GM21723 (cell line): ENCODE results near the gene MGMT.

ENCODE experiments used
- ATAC-seq: cut with Tn5 transposase; IDR thresholded peaks from one replicate; pipeline ENCODE4 v1.9.1; 2021; ENCODE audit warnings: mild to moderate bottlenecking, moderate library complexity; ENCODE audit not compliant: unreplicated experiment

The MGMT gene

DNA sequence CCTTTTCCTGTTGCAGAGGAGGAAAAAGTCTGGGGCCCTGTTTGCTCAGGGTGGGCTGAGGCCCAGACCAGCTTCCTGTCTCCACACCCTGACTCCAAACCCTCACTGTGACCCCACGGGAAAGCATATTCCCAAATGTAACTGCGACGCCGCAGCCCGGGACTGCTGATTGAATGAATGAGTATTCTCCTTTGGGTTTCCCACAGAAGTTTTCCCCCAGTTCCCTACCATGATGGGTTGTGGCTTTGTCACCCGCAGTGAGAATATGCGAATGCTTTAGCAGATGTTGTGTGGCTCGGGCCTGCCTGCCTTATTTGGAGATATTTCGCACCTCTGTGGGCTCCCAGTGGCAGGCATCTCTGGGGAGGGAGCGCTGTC lies 50.6 kb downstream of the MGMT start:
- no peak for ATAC-seq

DNA sequence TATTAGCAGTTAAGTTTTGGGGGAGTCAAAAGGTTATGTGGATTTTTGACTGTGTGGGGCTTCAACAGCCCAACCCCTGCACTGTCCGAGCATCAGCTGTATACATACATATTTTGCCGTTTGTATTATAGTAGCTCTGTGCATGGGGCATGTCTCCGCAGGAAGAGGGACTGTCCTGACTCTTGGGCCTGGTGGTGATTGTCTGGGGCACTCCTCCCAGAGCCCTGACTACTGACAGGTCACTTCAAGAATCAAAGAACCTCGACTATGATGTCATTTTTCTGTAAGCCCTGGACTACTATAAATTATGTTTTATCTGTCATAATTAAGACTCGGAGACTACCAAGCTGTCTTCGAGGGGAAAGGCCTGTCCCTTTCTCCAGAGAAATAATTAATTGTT lies 51.8 kb downstream of the MGMT start:
- no peak for ATAC-seq

DNA sequence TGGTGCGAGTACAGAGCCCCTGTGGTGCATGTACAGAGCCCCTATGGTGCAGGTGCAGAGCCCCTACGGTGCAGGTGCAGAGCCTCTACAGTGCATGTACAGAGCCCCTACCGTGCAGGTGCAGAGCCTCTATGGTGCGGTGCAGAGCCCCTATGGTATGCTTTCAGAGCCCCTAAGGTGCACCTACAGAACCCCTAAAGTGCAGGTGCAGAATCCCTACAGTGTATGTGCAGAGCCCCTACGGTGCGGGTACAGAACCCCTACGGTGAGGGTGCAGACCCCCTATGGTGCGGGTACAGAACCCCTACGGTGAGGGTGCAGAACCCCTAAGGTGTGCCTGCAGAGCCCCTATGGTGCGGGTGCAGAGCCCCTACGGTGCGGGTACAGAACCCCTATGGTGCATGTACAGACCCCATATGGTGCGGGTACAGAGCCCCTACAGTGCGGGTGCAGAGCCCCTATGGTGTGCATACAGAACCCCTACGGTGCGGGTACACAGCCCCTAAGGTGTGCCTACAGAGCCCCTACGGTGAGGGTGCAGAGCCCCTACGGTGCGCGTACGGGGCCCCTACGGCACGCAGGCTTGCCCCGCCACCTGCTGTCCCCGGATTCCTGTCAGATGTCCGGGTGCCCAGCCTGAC lies 53.5 kb downstream of the MGMT start:
- no peak for ATAC-seq

DNA sequence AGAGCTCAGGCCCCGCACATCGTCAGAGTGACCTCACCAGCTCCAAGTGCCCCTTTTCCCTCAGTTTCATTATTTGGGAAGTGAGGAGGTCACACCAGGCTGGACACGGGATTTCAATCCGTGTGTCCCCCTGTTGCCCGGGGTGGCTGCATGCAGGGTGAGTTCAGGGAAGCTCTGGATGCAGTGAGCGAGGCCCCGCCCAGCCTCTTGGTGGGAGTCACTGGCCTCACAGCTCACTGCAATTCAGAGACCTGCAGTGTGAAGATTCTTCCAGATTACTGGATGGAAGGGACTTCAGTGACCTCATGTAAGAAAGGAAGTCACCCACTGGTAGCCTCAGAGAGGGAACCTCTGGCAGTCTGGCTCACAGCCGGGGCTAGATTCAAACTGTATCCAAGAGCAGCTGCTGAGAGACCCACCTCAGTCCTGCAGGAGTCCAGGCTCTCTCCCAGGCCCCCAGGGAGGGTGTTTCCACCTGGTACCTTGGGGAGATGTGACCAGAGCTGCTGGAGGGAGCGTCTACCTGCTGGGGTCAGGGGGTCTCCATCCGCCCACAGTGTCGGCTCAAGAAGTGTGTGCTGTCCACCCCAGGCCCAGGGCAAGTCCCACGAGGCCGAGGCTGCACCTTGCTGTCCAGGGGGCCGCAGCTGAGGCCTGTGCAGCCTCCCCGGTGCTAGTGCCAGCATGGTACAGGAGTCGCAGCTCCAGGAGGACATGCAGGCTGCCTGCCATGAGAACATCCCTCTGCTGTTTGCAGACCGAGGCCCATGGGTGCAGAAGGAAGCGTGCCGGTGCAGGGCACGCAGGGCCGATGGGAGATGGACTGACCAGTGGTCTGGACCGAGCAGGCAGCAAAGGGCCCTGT lies 54.4 kb downstream of the MGMT start:
- no peak for ATAC-seq

- ATAC-seq, result no peak
Observed at GRCh38 chr10:129522041-129522585, 55.1 kb downstream of the MGMT start.

DNA sequence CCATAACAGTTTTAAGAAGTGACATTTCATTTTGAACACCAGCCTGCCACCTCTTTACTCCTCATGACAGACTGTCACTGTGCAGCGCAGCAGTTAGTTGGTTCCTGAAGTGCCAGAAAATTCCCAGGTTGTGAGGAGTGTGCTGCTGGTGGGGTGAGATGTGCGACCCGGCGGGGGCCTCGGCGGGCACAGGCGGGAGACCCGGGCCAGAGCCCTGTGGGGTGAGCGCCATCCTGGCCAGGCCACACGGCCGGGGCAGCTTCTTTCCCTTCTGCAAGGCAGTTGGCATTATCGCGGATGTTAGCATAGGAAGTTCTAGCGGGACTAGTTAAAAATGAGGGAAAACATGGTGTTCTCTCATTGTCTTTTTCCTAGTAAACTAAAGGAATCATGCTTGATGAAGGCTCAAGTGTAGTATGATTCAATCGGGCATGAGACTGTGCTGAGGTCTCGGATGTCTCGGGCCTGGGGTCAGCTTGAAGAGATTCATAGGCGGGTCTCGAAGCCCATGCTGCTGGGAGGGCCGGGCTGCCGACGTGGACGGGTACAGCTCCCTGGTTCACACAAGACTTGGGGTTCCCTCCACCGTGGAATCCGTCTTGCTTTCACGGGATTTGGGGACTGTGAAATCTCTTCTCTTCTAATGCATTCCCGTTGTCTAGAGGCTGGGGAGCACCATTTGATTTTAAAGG lies 56.1 kb downstream of the MGMT start:
- ATAC-seq, result no peak

- no peak for ATAC-seq
Observed at GRCh38 chr10:129523723-129524316, 56.8 kb downstream of the MGMT start.

GRCh38 chr10:129524936-129525335 lies 57.9 kb downstream of the MGMT start:
- no peak for ATAC-seq

- no peak for ATAC-seq
Observed at GRCh38 chr10:129525401-129525801, 58.4 kb downstream of the MGMT start.

DNA sequence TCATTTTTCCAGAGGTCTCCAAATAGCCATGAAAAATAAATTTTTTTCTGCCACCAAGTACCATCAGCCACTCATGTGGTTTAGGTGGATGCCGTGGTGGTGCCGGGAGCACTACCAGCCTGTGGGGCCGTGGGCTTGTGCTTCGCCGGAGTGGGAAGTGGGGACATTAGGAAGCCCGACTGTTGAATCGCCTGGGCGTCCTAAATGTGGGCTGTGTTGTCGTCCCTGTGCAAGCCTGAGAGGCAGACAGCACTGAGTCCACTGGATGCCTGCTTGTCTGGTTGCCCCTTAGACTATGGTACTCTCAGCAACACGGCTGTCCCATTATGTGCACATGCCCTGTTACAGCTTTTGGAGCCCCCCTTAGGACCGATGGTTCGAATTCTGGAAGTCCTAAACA lies 59.9 kb downstream of the MGMT start:
- no peak for ATAC-seq

GRCh38 chr10:129528376-129528978 lies 61.4 kb downstream of the MGMT start:
- no peak for ATAC-seq

GRCh38 chr10:129530581-129530980 lies 63.5 kb downstream of the MGMT start:
- ATAC-seq, result no peak

GRCh38 chr10:129531195-129531968 lies 64.3 kb downstream of the MGMT start:
- no peak for ATAC-seq

- ATAC-seq, result no peak
Observed at GRCh38 chr10:129531969-129532660, 65.1 kb downstream of the MGMT start.

DNA sequence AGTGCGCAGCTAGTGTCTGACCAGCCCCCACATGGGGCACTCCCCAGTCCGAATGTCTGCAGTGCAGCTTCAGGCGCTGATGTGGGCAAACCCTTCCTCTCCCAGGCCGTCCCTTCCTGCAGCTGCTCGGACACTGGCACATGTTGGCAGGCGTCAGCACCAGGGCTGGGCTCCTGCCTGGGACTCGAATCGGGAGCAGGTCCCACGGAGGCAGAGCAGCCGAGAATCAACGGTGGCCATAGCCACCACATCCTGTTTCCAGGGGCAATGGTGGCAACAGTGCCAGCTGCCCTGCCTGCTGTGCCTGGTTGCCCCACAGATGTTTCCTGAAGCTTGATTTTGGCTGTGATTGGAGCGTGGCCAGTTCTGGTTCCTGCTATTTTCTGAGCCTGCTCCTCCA lies 65.8 kb downstream of the MGMT start:
- ATAC-seq, result peak; percentile 55

GRCh38 chr10:129533281-129533680 lies 66.2 kb downstream of the MGMT start:
- ATAC-seq, result peak; percentile 22

DNA sequence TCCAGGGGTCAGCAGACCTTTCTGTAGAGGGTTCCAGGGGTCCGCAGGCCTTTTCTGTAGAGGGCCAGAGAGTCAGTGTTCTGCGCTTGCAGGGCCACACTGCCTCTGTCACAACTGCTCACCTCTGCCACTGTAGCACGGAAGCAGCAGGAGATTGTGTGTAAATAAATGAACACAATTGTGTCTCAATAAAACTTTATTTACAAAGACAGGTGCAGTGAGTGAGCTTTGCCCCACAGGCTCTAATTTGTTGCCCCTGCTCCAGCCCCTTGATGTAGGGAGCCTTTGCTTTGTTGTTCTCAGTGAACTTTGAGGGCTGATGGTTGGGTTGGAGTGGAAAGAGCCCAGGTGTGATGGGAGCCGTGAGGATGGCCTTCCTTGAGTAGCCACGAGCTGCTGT lies 67.8 kb downstream of the MGMT start:
- no peak for ATAC-seq

DNA sequence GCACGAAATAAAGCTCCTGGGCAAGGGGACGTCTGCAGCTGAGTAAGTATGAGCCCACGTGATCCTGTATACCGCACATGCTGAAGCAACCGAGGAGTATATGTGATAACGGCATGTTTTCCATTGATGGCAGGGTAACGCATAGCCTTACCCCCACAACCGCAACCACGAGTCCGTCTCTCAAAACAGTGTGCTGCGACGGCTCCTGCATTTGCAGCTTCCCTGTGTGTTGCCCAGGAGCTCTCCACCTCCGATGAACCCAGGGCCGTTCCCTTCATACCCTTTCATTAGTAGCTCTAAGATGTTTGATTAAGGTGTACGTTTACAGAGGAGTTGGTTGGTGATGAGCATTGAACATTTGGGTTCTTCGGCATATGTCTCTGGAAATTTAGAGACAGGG lies 69.3 kb downstream of the MGMT start:
- no peak for ATAC-seq

- no peak for ATAC-seq
Observed at GRCh38 chr10:129537151-129537550, 70.1 kb downstream of the MGMT start.
